ENCODE measurements around the gene ZBTB20. TPM values are rescaled to one million over a fixed set of nuclear protein-coding genes. Genes with fewer than 3 reads are reported as not detected.

The ZBTB20 gene
- polyA plus RNA-seq, 4 donors = 0.27 to 2.2 (median 1.3) TPM

DNA sequence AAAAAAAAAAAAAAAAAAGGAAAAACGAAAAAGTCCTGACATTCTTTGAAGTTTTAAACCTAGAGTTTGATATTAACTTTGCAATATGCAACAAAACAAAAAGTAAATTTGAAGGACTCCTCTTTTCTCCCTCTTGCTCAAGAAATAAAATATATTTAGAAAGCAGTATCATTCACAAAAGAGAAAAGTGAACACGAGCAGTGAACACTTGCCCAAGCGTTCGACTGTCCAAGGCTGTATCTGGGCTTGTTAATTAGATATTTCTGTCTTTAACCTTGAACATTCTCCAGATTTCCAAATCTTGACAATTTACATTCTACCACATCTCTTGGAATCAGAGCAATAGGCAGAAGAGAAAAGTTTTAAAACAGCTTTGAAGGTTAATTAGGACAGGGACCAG is 495.5 kb downstream of the ZBTB20 start:
- H3K4me3 ChIP-seq (ENCODE audit: low read depth in 1 of 3, low read length in 3 of 3) = no peak overlapping the region
- H3K27ac ChIP-seq (ENCODE audit: low read depth in 1 of 3, low read length in 2 of 3) = no peak overlapping the region
- 82 to 94% (median 89%) methylated on average over 4 of the region's 4 CpGs for WGBS, 3 donors
- FAIRE-seq (no peak), DNase-seq (no peak)
- no peaks in the 10 kb centered on the region for H3K27me3 ChIP-seq (ENCODE audit: control insufficient read depth in 3 of 3, insufficient read depth in 3 of 3, low read length in 3 of 3)
- no peaks in the 10 kb centered on the region for H3K9me3 ChIP-seq (ENCODE audit: control insufficient read depth in 2 of 2, insufficient read depth in 1 of 2, low read depth in 1 of 2, low read length in 1 of 2)
- H3K36me3 ChIP-seq (ENCODE audit: control insufficient read depth in 3 of 3, insufficient read depth in 2 of 3, low read depth in 1 of 3, low read length in 3 of 3) = no peaks in the 10 kb centered on the region
- H3K4me1 ChIP-seq (ENCODE audit: control insufficient read depth in 3 of 3, insufficient read depth in 2 of 3, low read depth in 1 of 3, low read length in 2 of 3) = no peaks in the 10 kb centered on the region

DNA sequence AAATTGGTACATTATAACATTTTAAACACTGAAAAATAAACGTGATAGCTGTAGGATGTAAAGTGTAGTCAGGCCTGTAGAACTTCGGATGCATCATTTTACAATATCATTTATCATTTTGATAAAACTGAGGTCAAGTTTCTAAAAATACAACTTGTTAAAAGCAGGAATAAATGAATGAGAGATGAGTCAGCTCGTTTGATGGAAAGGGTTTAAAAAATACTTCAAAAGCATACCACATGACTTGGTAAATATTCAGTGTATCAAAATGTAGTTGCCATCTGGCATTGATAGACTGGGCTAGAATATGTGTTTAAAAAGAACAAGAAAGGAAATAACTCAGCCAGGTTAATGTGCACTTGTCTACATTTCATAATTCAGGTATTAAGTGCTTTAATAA is 496.3 kb downstream of the ZBTB20 start:
- no peak overlapping the region for H3K27ac ChIP-seq (ENCODE audit: low read depth in 1 of 3, low read length in 2 of 3)
- no peaks in the 10 kb centered on the region for H3K4me1 ChIP-seq (ENCODE audit: control insufficient read depth in 3 of 3, insufficient read depth in 2 of 3, low read depth in 1 of 3, low read length in 2 of 3)
- H3K36me3 ChIP-seq (ENCODE audit: control insufficient read depth in 3 of 3, insufficient read depth in 2 of 3, low read depth in 1 of 3, low read length in 3 of 3) = no peaks in the 10 kb centered on the region
- 30 to 44% (median 39%) methylated on average over 3 of the region's 3 CpGs for WGBS, 3 donors
- FAIRE-seq (no peak), DNase-seq (no peak)
- no peak overlapping the region for H3K4me3 ChIP-seq (ENCODE audit: low read depth in 1 of 3, low read length in 3 of 3)
- H3K27me3 ChIP-seq (ENCODE audit: control insufficient read depth in 3 of 3, insufficient read depth in 3 of 3, low read length in 3 of 3) = no peaks in the 10 kb centered on the region
- H3K9me3 ChIP-seq (ENCODE audit: control insufficient read depth in 2 of 2, insufficient read depth in 1 of 2, low read depth in 1 of 2, low read length in 1 of 2) = no peaks in the 10 kb centered on the region

GRCh38 chr3:114649331-114649730 is 497.8 kb downstream of the ZBTB20 start:
- Histone ChIP-seq H3K27ac (ENCODE audit: low read depth in 1 of 3, low read length in 2 of 3) (no peak overlapping the region), H3K9me3 (ENCODE audit: control insufficient read depth in 2 of 2, insufficient read depth in 1 of 2, low read depth in 1 of 2, low read length in 1 of 2) (no peaks in the 10 kb centered on the region), H3K4me3 (ENCODE audit: low read depth in 1 of 3, low read length in 3 of 3) (no peak overlapping the region), H3K36me3 (ENCODE audit: control insufficient read depth in 3 of 3, insufficient read depth in 2 of 3, low read depth in 1 of 3, low read length in 3 of 3) (no peaks in the 10 kb centered on the region), H3K27me3 (ENCODE audit: control insufficient read depth in 3 of 3, insufficient read depth in 3 of 3, low read length in 3 of 3) (no peaks in the 10 kb centered on the region), H3K4me1 (ENCODE audit: control insufficient read depth in 3 of 3, insufficient read depth in 2 of 3, low read depth in 1 of 3, low read length in 2 of 3) (no peaks in the 10 kb centered on the region)
- FAIRE-seq (no peak), DNase-seq (no peak)

- no peak overlapping the region for H3K4me3 ChIP-seq (ENCODE audit: low read depth in 1 of 3, low read length in 3 of 3)
- no peaks in the 10 kb centered on the region for H3K9me3 ChIP-seq (ENCODE audit: control insufficient read depth in 2 of 2, insufficient read depth in 1 of 2, low read depth in 1 of 2, low read length in 1 of 2)
- DNase-seq (no peak), FAIRE-seq (no peak)
- H3K4me1 ChIP-seq (ENCODE audit: control insufficient read depth in 3 of 3, insufficient read depth in 2 of 3, low read depth in 1 of 3, low read length in 2 of 3) = no peaks in the 10 kb centered on the region
- WGBS, 3 donors = 78 to 90% (median 89%) methylated on average over 2 of the region's 2 CpGs
- no peaks in the 10 kb centered on the region for H3K27me3 ChIP-seq (ENCODE audit: control insufficient read depth in 3 of 3, insufficient read depth in 3 of 3, low read length in 3 of 3)
- no peaks in the 10 kb centered on the region for H3K36me3 ChIP-seq (ENCODE audit: control insufficient read depth in 3 of 3, insufficient read depth in 2 of 3, low read depth in 1 of 3, low read length in 3 of 3)
- no peak overlapping the region for H3K27ac ChIP-seq (ENCODE audit: low read depth in 1 of 3, low read length in 2 of 3)
These were observed 500.6 kb downstream of the ZBTB20 start for GRCh38 chr3:114646526-114646925.

- H3K27ac ChIP-seq (ENCODE audit: low read depth in 1 of 3, low read length in 2 of 3) = no peak overlapping the region
- no peaks in the 10 kb centered on the region for H3K27me3 ChIP-seq (ENCODE audit: control insufficient read depth in 3 of 3, insufficient read depth in 3 of 3, low read length in 3 of 3)
- WGBS, 3 donors = 84 to 93% (median 88%) methylated on average over 1 of the region's 1 CpG
- FAIRE-seq = no peak
- no peaks in the 10 kb centered on the region for H3K36me3 ChIP-seq (ENCODE audit: control insufficient read depth in 3 of 3, insufficient read depth in 2 of 3, low read depth in 1 of 3, low read length in 3 of 3)
- no peaks in the 10 kb centered on the region for H3K9me3 ChIP-seq (ENCODE audit: control insufficient read depth in 2 of 2, insufficient read depth in 1 of 2, low read depth in 1 of 2, low read length in 1 of 2)
- DNase-seq = no peak
- no peaks in the 10 kb centered on the region for H3K4me1 ChIP-seq (ENCODE audit: control insufficient read depth in 3 of 3, insufficient read depth in 2 of 3, low read depth in 1 of 3, low read length in 2 of 3)
- H3K4me3 ChIP-seq (ENCODE audit: low read depth in 1 of 3, low read length in 3 of 3) = no peak overlapping the region
These were observed 501.7 kb downstream of the ZBTB20 start for GRCh38 chr3:114645392-114645791.

DNA sequence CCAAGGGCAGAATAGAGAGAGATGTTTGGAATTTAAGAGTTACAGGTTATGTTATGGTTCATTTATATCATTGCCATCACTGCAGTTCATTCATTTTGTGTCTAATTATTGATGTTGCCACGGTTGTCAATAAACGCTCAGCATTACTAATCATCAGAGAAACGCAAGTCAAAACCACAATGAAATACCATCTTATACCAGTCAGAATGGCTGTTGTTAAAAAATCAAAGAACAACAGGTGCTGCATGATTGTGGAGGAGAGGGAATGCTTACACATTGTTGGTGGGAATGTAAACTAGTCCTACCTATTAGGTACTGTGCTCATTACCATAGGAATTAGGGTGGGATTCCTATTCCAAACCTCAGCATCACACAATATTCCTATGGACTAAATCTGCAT is 502.7 kb downstream of the ZBTB20 start:
- no peaks in the 10 kb centered on the region for H3K27me3 ChIP-seq (ENCODE audit: control insufficient read depth in 3 of 3, insufficient read depth in 3 of 3, low read length in 3 of 3)
- no peak overlapping the region for H3K4me3 ChIP-seq (ENCODE audit: low read depth in 1 of 3, low read length in 3 of 3)
- DNase-seq (no peak), FAIRE-seq (no peak)
- no peak overlapping the region for H3K27ac ChIP-seq (ENCODE audit: low read depth in 1 of 3, low read length in 2 of 3)
- H3K4me1 ChIP-seq (ENCODE audit: control insufficient read depth in 3 of 3, insufficient read depth in 2 of 3, low read depth in 1 of 3, low read length in 2 of 3) = no peaks in the 10 kb centered on the region
- WGBS, 3 donors = 94 to 99% (median 96%) methylated on average over 3 of the region's 3 CpGs
- H3K9me3 ChIP-seq (ENCODE audit: control insufficient read depth in 2 of 2, insufficient read depth in 1 of 2, low read depth in 1 of 2, low read length in 1 of 2) = no peaks in the 10 kb centered on the region
- no peaks in the 10 kb centered on the region for H3K36me3 ChIP-seq (ENCODE audit: control insufficient read depth in 3 of 3, insufficient read depth in 2 of 3, low read depth in 1 of 3, low read length in 3 of 3)

GRCh38 chr3:114642951-114643741 is 503.9 kb downstream of the ZBTB20 start:
- FAIRE-seq = no peak
- Histone ChIP-seq H3K27me3 (ENCODE audit: control insufficient read depth in 3 of 3, insufficient read depth in 3 of 3, low read length in 3 of 3) (no peaks in the 10 kb centered on the region), H3K9me3 (ENCODE audit: control insufficient read depth in 2 of 2, insufficient read depth in 1 of 2, low read depth in 1 of 2, low read length in 1 of 2) (no peaks in the 10 kb centered on the region), H3K4me1 (ENCODE audit: control insufficient read depth in 3 of 3, insufficient read depth in 2 of 3, low read depth in 1 of 3, low read length in 2 of 3) (no peaks in the 10 kb centered on the region), H3K27ac (ENCODE audit: low read depth in 1 of 3, low read length in 2 of 3) (no peak overlapping the region), H3K4me3 (ENCODE audit: low read depth in 1 of 3, low read length in 3 of 3) (no peak overlapping the region), H3K36me3 (ENCODE audit: control insufficient read depth in 3 of 3, insufficient read depth in 2 of 3, low read depth in 1 of 3, low read length in 3 of 3) (no peaks in the 10 kb centered on the region)
- 78 to 95% (median 91%) methylated on average over 1 of the region's 1 CpG for WGBS, 3 donors
- DNase-seq = no peak

- peaks cover 0 to under 1% of the 10 kb centered on the region in 2 donors for H3K9me3 ChIP-seq (ENCODE audit: control insufficient read depth in 2 of 2, insufficient read depth in 1 of 2, low read depth in 1 of 2, low read length in 1 of 2)
- no peaks in the 10 kb centered on the region for H3K36me3 ChIP-seq (ENCODE audit: control insufficient read depth in 3 of 3, insufficient read depth in 2 of 3, low read depth in 1 of 3, low read length in 3 of 3)
- no peak for DNase-seq
- H3K27ac ChIP-seq (ENCODE audit: low read depth in 1 of 3, low read length in 2 of 3) = no peak overlapping the region
- no peak for FAIRE-seq
- H3K4me3 ChIP-seq (ENCODE audit: low read depth in 1 of 3, low read length in 3 of 3) = no peak overlapping the region
- no peaks in the 10 kb centered on the region for H3K27me3 ChIP-seq (ENCODE audit: control insufficient read depth in 3 of 3, insufficient read depth in 3 of 3, low read length in 3 of 3)
- 96 to 97% (median 96%) methylated on average over 2 of the region's 2 CpGs for WGBS, 3 donors
- no peaks in the 10 kb centered on the region for H3K4me1 ChIP-seq (ENCODE audit: control insufficient read depth in 3 of 3, insufficient read depth in 2 of 3, low read depth in 1 of 3, low read length in 2 of 3)
These were observed 507.0 kb downstream of the ZBTB20 start for GRCh38 chr3:114640126-114640525.

- no peaks in the 10 kb centered on the region for H3K4me1 ChIP-seq (ENCODE audit: control insufficient read depth in 3 of 3, insufficient read depth in 2 of 3, low read depth in 1 of 3, low read length in 2 of 3)
- no peak overlapping the region for H3K4me3 ChIP-seq (ENCODE audit: low read depth in 1 of 3, low read length in 3 of 3)
- WGBS, 3 donors = 90 to 100% (median 93%) methylated on average over 1 of the region's 1 CpG
- H3K36me3 ChIP-seq (ENCODE audit: control insufficient read depth in 3 of 3, insufficient read depth in 2 of 3, low read depth in 1 of 3, low read length in 3 of 3) = no peaks in the 10 kb centered on the region
- DNase-seq (no peak), FAIRE-seq (no peak)
- no peaks in the 10 kb centered on the region for H3K27me3 ChIP-seq (ENCODE audit: control insufficient read depth in 3 of 3, insufficient read depth in 3 of 3, low read length in 3 of 3)
- peaks cover 0 to 7% of the 10 kb centered on the region in 2 donors for H3K9me3 ChIP-seq (ENCODE audit: control insufficient read depth in 2 of 2, insufficient read depth in 1 of 2, low read depth in 1 of 2, low read length in 1 of 2)
- no peak overlapping the region for H3K27ac ChIP-seq (ENCODE audit: low read depth in 1 of 3, low read length in 2 of 3)
These were observed 507.9 kb downstream of the ZBTB20 start for GRCh38 chr3:114639171-114639570.
